Endodermal cell (in vitro differentiated cells): Measurements from ENCODE around the gene ZNF84. TPM values are rescaled to one million over a fixed set of nuclear protein-coding genes. Genes with fewer than 3 reads are reported as not detected.
A peak's percentile ranks its signal among the peaks of the same experiment; 100 is the strongest.

Experiments
- DNase-seq: peaks from one replicate; pipeline ENCODE4 v3.0.0-alpha.2; 2017
- H3K27ac ChIP-seq: 2 replicates; pipeline ENCODE4 v1.5.1; 2013; ENCODE audit warnings: mild to moderate bottlenecking, low read depth, low read length, moderate library complexity
- H3K27me3 ChIP-seq: 2 replicates; pipeline ENCODE4 v1.6.1; 2013; ENCODE audit warnings: mild to moderate bottlenecking, low read length, moderate library complexity; ENCODE audit not compliant: insufficient read depth, control insufficient read depth, poor library complexity, severe bottlenecking
- H3K36me3 ChIP-seq: 2 replicates; pipeline ENCODE4 v1.7.0; 2013; ENCODE audit warnings: mild to moderate bottlenecking, low read length, moderate library complexity; ENCODE audit not compliant: control insufficient read depth, insufficient read depth
- H3K4me1 ChIP-seq: one replicate; pipeline ENCODE4 v1.7.0; 2013; ENCODE audit warnings: low read length; ENCODE audit not compliant: control insufficient read depth, insufficient read depth
- H3K4me3 ChIP-seq: 2 replicates; pipeline ENCODE4 v1.5.1; 2013; ENCODE audit warnings: mild to moderate bottlenecking, low read length, moderate library complexity
- H3K9ac ChIP-seq: 2 replicates; pipeline ENCODE4 v1.6.1; 2013; ENCODE audit warnings: mild to moderate bottlenecking, low read length, moderate library complexity; ENCODE audit not compliant: poor library complexity, severe bottlenecking; ENCODE audit errors: extremely low read depth
- H3K9me3 ChIP-seq: 2 replicates; pipeline ENCODE4 v1.6.1; 2013; ENCODE audit warnings: mild to moderate bottlenecking, low read length, moderate library complexity; ENCODE audit not compliant: control insufficient read depth
- H3K27ac Mint-ChIP-seq: 2 replicates; pipeline ENCODE4 v1.8.0; 2020; ENCODE audit warnings: mixed read lengths
- H3K27me3 Mint-ChIP-seq: 2 replicates; pipeline ENCODE4 v1.8.0; 2021; ENCODE audit warnings: mild to moderate bottlenecking, mixed read lengths; ENCODE audit not compliant: insufficient read depth
- H3K36me3 Mint-ChIP-seq: 2 replicates; pipeline ENCODE4 v1.8.0; 2020; ENCODE audit warnings: low read depth, mixed read lengths
- H3K4me1 Mint-ChIP-seq: 2 replicates; pipeline ENCODE4 v1.8.0; 2020; ENCODE audit warnings: mixed read lengths
- H3K4me3 Mint-ChIP-seq: 2 replicates; pipeline ENCODE4 v1.8.0; 2020; ENCODE audit warnings: mild to moderate bottlenecking, moderate library complexity, mixed read lengths
- H3K9me3 Mint-ChIP-seq: 2 replicates; pipeline ENCODE4 v1.8.0; 2020; ENCODE audit warnings: mild to moderate bottlenecking, mixed read lengths
- CTCF ChIP-seq: fragments of 200-600 bp; sonication (generic); conservative IDR thresholded peaks from 2 replicates; pipeline ENCODE4 v1.5.0; 2021; ENCODE audit warnings: antibody characterized with exemption, mild to moderate bottlenecking
- WGBS, 2 experiments: methylation state at CpG; one replicate each; pipeline versions ENCODE4 v1.1.5 to v1.1.7; 2013; ENCODE audit warnings: missing lambda C conversion rate in 2 of 2, mixed read lengths in 1 of 2; ENCODE audit not compliant: insufficient coverage in 1 of 2, insufficient read length in 1 of 2; 5-methylcytosine and 5-hydroxymethylcytosine counted together
- total RNA-seq, 2 donors: library from RNA; stranded (reverse); fragmentation: NEBNext Ultra II Directional in 1 of 2; extraction: Animal tissue kit (Norgen Biotek cat#: 25700) in 1 of 2; gene quantifications; 2 replicates in 1 of 2; 3 replicates in 1 of 2; pipeline ENCODE4 v1.2.1, GENCODE V29; 2021

ZNF84 gene
- total RNA-seq, 2 donors from 2014 or later: 50.2 to 52.6 TPM

- Histone ChIP-seq H3K27ac (no peak overlapping the region), H3K27me3 (no peaks in the 10 kb centered on the region), H3K4me3 (peak overlapping the region; percentile 63), H3K9me3 (peaks cover 97% of the 10 kb centered on the region), H3K36me3 (peaks cover 82% of the 10 kb centered on the region), H3K4me1 (no peaks in the 10 kb centered on the region), H3K9ac (no peak overlapping the region)
- Mint-ChIP-seq H3K4me1 (no peaks in the 10 kb centered on the region), H3K9me3 (peaks cover 99% of the 10 kb centered on the region), H3K27ac (no peak overlapping the region), H3K27me3 (no peaks in the 10 kb centered on the region), H3K4me3 (no peak overlapping the region), H3K36me3 (peaks cover 92% of the 10 kb centered on the region)
- TF ChIP-seq CTCF: no peak
- WGBS, 2 experiments: 100% methylated on average over 1 of the region's 1 CpG; no CpG with 5 or more reads in 1 of the 2 experiments
- no peak for DNase-seq
Observed at GRCh38 chr12:133107121-133107520, 69.8 kb downstream of the ZNF84 start.

- H3K27ac Mint-ChIP-seq: no peak overlapping the region
- H3K9me3 Mint-ChIP-seq: peaks cover 96% of the 10 kb centered on the region
- Histone ChIP-seq H3K4me3 (peak overlapping the region; percentile 63), H3K9me3 (peaks cover 94% of the 10 kb centered on the region), H3K27me3 (no peaks in the 10 kb centered on the region), H3K36me3 (peaks cover 72% of the 10 kb centered on the region), H3K9ac (no peak overlapping the region), H3K4me1 (no peaks in the 10 kb centered on the region), H3K27ac (no peak overlapping the region)
- no peaks in the 10 kb centered on the region for H3K27me3 Mint-ChIP-seq
- peaks cover 89% of the 10 kb centered on the region for H3K36me3 Mint-ChIP-seq
- no peak for TF ChIP-seq CTCF
- WGBS, 2 experiments: 100% methylated on average over 2 of the region's 2 CpGs; no CpG with 5 or more reads in 1 of the 2 experiments
- H3K4me3 Mint-ChIP-seq: no peak overlapping the region
- no peak for DNase-seq
- no peaks in the 10 kb centered on the region for H3K4me1 Mint-ChIP-seq
Observed at GRCh38 chr12:133108150-133108549, 70.8 kb downstream of the ZNF84 start.

Other genes with a start within 250 kb of the ZNF84 start
- gene GOLGA3, start 208.6 kb upstream of the ZNF84 start, total RNA-seq: 10 to 100 TPM; 38.2 to 43.5 TPM
- gene CHFR, start 149.9 kb upstream of the ZNF84 start, total RNA-seq: 10 to 100 TPM; 57.0 to 80.4 TPM
- gene ZNF605, start 81.2 kb upstream of the ZNF84 start, total RNA-seq: 10 to 100 TPM; 12.8 to 25.8 TPM
- 10 to 100 TPM; 13.5 to 16.0 TPM for gene ZNF26, start 51.1 kb upstream of the ZNF84 start, total RNA-seq
- gene ZNF140, start 43.4 kb downstream of the ZNF84 start, total RNA-seq: 10 to 100 TPM; 19.0 to 20.9 TPM
- gene ZNF891, start 92.8 kb downstream of the ZNF84 start, total RNA-seq: 1 to 10 TPM; 3.7 to 3.9 TPM
- 10 to 100 TPM; 12.0 to 16.4 TPM for gene ZNF10, start 93.1 kb downstream of the ZNF84 start, total RNA-seq
- gene ZNF268, start 144.0 kb downstream of the ZNF84 start, total RNA-seq: 10 to 100 TPM; 26.4 to 39.5 TPM
- not detected for gene ANHX, start 198.4 kb downstream of the ZNF84 start, total RNA-seq